Dermis microvascular lymphatic vessel endothelial cell (primary cell): ENCODE data around the gene CCDC152. TPM values are rescaled to one million over a fixed set of nuclear protein-coding genes. Genes with fewer than 3 reads are reported as not detected.
"Not testable (repeated sequence)": the region's sequence is repeated elsewhere in the genome, so short reads cannot be mapped to it uniquely, and the experiment has no call there.

Experiments
- DNase-seq, 2 donors: peaks; one replicate each; pipeline versions ENCODE4 v3.0.0 to v3.0.0-alpha.2; 2010; ENCODE audit warnings: low read depth in 2 of 2
- total RNA-seq: library from RNA; depleted of rRNA; stranded (reverse); fragments of >200 nt; gene quantifications from 2 replicates; pipeline ENCODE4 v1.2.1, GENCODE V29; 2014

CCDC152 gene, protein sequence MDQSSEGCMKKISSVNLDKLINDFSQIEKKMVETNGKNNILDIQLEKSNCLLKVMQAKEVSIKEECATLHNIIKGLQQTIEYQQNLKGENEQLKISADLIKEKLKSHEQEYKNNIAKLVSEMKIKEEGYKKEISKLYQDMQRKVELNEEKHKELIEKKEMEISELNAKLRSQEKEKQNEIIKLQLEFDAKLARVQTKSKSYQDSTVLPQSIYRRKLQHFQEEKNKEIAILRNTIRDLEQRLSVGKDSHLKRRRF
- total RNA-seq, result 0.13 and 0.26 TPM in 2 replicates

DNA sequence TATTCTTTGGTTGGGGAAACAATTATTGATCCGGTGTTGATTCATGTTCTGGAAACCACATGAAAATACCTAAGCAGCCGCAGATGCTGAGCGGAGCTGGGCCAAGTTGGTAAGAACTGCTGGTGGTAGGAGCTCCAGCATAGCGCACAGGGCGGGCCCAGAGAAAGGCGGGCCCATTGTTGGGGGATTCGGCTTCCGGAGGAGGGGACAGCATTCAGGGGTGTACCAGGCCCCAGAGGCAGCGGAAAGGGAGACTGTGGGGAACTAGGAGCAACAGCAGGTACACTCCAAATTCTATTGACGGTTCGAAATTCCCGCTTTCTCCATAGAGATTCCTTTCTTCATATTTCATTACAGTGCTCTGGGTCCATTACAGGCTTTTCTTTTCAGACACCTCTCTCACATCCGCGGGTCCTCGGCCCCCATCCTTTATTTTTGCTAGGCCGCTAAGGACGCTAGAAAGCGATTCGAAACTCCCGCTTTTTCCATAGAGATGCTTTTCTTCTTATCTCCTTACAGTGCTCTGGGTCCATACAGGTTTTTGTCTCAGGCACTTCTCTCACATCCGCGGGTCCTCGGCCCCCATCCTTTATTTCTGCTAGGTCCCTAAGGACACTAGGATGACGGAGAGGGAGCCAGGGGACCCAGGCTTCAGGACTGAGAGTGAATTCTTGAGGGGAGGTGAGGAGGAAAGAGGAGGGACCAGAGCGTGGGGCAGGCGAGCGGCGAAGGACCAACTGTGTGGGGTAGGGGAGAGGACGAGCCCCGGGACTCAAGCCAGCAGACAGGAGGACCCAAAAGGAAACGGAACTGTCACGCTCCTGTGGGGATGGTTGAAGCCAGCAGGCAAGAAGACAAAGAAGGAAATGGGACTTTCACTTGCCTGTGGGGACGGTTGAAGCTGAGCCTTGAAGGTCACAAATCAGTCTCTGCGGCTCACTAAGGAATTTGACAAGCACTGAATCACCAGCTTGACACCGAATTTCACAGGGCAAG, at the start of gene CCDC152:
Gene CCDC152 (plus strand): TSS at position 213 of the 996 bp plus-strand sequence. CDS start 2,304 bp downstream, outside the sequence.
- DNase-seq, result peak in 1 of 2 donors; percentile 3

DNA sequence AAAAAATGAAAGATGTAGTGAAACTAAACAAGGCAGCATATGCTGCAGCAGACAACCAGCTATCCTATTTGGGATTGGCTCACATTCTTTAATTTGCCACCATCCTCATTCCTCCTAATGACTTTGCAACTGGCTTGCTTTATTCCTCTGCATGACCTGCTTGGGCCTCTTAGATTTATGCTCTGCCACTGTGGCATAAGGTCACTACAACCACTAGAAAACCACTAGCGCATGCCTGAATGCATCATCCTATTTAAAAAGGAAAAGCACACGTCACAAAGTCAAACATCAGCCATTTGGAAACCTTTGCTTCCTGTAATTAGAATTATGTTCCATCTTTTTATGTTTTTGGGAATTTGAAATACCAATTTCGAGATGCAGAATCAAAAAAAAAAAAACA, 40.8 kb upstream of the CCDC152 start:
- DNase-seq, result no peak

DNA sequence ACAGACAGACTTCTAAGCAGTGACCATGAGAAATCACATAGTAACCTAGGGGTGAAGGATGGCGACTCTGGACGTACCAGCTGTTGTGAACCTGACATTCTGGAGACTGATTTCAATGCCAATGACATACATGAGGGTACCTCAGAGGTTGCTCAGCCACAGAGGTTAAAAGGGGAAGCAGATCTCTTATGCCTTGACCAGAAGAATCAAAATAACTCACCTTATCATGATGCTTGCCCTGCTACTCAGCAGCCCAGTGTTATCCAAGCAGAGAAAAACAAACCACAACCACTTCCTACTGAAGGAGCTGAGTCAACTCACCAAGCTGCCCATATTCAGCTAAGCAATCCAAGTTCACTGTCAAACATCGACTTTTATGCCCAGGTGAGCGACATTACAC, 38.0 kb upstream of the CCDC152 start:
- DNase-seq, result no peak

DNA sequence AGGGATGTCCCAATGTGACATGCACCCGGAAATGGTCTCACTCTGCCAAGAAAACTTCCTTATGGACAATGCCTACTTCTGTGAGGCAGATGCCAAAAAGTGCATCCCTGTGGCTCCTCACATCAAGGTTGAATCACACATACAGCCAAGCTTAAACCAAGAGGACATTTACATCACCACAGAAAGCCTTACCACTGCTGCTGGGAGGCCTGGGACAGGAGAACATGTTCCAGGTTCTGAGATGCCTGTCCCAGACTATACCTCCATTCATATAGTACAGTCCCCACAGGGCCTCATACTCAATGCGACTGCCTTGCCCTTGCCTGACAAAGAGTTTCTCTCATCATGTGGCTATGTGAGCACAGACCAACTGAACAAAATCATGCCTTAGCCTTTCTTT, 37.6 kb upstream of the CCDC152 start:
- DNase-seq, result no peak

DNA sequence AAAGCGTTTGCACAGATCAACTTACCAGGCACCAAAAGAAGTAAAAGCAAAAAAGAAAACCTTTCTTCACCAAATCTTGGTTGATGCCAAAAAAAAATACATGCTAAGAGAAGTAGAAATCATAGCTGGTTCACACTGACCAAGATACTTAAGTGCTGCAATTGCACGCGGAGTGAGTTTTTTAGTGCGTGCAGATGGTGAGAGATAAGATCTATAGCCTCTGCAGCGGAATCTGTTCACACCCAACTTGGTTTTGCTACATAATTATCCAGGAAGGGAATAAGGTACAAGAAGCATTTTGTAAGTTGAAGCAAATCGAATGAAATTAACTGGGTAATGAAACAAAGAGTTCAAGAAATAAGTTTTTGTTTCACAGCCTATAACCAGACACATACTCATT, 36.4 kb upstream of the CCDC152 start:
- DNase-seq, result no peak

DNA sequence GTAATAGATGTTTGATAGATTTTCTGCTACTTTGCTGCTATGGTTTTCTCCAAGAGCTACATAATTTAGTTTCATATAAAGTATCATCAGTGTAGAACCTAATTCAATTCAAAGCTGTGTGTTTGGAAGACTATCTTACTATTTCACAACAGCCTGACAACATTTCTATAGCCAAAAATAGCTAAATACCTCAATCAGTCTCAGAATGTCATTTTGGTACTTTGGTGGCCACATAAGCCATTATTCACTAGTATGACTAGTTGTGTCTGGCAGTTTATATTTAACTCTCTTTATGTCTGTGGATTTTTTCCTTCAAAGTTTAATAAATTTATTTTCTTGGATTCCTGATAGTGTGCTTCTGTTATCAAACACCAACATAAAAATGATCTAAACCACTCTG, 35.1 kb upstream of the CCDC152 start:
- no peak for DNase-seq

DNA sequence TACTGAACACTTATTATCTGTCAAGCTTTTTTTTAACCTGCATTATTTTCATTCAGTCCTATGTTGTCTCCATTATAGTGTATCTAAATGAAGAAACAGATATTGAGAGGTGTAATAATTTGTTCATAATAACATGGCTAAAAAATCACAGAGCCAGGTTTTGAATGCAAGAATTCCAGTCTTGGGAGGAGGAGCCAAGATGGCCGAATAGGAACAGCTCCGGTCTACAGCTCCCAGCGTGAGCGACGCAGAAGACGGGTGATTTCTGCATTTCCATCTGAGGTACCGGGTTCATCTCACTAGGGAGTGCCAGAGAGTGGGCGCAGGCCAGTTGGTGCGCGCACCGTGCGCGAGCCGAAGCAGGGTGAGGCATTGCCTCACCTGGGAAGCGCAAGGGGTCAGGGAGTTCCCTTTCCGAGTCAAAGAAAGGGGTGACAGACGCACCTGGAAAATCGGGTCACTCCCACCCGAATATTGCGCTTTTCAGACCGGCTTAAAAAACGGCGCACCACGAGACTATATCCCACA, 22.0 kb upstream of the CCDC152 start:
- DNase-seq, result not testable (repeated sequence)

DNA sequence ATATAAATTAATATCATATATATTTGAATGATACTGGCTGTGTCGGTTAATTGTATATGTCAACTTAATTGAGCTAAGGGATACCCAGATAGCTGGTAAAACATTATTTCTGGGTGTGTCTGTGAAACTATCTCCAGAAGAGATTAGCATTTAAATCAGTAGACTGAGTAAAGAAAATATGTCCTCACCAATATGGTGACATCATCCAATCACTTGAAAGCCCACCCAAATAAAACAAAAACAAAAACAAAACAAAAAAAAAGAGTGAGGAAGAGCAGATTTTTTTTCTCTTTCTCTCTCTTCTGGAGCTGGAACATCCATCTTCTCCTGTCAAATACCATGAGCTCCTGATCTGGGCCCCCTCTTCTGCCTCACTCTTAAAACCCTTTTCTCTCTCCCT, 15.7 kb upstream of the CCDC152 start:
- no peak for DNase-seq

DNA sequence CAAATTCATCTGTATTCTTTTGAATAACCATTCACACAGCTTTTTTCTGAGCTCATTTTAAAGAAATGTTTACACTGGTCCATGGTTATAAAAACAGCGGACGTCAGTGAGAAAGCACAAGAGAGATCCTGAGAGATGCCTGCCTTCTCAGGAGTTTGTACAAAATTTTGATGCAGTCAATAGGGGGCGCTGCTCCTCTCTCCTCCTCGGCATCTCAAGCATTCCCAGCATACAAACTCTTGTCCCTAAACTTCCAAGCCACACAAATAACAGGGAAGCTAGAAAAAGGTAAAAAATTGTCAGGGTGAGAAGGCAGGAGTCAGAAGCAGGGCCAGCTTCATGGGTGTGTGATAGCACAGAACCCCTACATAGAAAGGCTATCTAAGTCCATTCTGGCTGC, 11.2 kb upstream of the CCDC152 start:
- DNase-seq, result peak in 1 of 2 donors; percentile 5

DNA sequence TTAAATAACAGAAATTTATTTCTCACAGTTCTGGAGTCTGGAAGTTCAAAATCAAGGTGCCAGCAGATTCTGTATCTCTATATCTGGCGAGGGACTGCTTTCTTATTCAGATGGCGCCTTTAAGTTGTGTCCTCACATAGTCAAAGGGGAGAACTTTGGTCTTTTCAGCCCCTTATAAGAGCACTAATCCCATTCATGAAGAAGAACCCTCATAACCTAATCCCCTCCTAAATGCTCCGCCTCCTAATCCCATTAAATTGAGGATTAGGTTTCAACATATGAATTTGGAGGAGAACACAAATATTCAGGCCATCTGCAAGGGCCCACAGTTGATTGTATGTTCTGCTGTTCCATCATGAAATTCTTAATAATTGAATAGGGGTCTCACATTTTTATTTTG, 10.8 kb upstream of the CCDC152 start:
- no peak for DNase-seq

DNA sequence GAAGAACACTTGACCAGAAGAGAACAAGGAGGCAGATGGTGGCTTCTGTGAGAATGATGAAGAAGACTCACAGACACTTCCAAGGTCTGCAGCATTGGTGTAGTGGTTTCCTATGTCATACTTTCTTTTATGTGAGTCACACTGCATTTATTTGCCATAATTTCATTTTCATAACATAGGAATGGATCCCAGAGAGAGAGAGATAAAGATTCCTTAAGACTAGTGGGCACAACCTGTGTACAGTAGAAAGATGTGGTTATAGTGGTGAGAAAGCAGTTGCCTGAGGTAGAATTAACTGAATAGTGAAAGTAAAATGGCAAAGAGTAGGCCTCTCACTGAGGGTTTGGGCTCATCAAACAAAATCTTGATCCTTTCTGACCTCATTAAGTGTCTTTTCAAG, 7.6 kb upstream of the CCDC152 start:
- DNase-seq, result no peak

DNA sequence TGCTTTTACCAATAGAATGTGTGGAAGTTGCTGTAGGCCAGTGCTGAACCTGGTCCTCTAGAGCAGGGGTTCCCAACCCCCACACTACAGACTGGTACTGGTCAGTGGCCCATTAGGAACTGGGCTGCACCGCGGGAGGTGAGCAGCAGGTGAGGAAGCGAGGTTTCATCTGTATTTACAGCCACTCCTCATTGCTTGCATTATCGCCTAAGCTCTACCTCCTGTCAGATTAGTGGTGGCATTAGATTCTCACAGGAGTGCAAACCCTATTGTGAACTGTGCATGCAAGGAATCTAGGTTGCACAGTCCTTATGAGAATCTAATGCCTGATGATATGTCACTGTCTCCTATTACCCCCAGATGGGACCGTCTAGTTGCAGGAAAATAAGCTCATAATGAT, 6.1 kb upstream of the CCDC152 start:
- no peak for DNase-seq

DNA sequence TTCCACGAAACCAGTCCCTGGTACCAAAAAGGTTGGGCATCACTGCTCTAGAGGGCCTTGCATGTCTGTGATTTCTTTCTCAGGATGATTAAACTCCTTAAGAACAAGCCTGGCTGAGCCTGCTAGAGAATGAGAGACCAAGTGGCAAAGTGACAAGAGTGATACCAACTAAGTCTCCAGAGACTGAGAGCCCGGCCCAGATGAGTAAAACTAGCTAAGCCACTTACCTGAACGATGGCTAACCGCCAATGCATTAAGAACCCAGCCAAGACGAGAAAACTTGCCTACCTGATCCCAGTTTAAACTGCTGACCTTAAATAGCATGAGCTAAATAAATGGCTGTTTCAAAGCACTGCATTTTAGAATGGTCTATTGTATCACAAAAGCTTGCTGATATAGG, 5.6 kb upstream of the CCDC152 start:
- DNase-seq, result no peak

DNA sequence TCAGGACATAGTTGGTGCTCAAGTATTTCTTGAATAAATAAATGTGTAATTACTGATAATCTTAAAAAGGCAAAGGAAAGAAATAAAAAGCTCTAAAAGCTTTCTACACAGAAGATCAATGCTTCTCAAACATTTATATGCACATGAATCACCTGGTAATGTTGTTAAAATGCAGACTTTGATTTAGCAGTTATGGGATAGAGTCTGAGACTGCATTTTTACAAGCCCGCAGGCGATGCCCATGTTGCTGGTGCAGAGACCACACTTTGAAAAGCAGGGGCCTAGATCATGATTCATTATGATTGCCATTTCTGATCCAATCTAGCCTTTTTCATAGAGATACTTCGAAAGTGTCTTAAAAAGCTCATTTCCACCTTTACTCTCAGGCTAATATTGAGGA, 3.5 kb upstream of the CCDC152 start:
- DNase-seq, result no peak

DNA sequence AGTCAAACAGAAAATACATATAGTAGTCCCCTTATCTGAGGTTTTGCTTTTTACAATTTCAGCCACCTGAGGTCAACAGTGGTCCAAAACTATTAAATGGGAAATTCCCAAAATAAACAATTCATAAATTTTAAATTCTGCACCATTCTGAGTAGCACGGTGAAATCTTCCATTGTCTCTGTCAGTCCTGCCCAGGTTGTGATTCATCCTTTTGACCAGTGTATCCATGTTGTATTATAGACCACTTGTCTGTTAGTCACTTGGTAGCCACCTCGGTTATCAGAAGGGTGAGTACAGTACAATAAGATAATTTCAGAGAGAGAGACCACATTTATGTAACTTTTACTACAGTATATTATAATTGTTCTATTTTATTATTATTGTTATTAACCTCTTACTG, 2.8 kb downstream of the CCDC152 start:
- DNase-seq, result peak; percentile 11 to 76

DNA sequence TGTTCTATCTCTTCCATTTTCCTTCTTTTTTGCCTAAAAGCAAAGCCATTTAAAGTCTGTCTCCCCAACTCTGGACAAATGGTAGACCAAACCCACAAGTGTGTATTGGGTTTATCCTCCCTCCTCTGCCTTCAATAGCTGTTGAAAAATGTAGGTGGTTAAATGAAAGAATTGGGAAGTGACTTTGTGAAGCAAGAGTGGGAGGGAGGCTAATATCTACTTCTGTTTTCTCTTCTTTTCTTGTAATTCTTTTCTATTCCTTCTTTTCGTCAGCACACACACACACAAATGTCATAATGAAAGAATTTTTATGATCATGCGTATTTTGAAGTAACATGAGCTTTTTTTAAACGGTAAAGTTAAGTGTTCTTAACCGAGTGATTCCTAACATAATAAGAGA, 3.8 kb downstream of the CCDC152 start:
- DNase-seq, result no peak

DNA sequence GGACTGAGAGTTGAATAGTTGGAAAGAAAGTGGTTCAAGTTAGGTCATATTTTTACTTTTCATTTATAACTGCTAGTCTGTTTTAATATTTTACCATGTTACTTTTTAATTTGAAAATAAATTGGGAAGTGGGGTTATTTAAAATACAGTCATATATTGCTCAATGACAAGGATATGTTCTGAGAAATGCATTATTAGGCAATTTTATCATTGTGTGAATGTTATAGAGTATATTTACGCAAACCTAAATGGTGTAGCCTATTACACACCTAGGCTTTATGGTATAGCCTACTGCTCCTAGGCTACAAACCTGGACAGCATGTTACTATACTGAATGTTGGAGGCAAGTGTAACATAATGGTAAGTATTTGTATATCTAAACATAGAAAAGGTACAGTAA, 5.2 kb downstream of the CCDC152 start:
- no peak for DNase-seq

DNA sequence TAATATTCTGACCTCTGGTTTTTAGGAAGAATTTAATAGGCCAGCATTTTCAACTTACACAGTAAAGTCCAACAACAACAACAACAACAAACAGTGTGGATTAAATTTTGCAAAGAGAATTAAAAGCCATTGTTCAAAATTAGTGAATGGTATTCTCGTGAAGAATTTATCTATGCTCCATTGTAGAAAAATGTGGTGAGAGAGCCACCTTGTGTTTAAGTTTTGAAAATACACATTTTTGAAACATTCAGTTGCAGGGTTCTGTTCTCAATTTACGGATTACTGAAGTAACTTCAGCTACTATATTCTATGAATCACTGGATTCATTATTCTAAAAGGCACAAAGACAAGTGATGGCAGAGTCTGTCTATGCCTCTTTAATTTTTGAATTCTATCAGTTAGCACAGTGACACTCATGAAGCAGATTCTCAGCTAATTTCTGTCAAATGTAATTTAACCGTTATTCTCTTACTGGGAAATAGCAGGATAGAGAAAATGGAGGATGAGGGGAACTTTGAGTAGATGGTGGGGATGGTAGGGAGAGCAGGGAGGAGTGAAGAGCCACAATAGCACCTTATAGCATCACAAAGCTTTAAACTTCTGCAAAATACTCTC, 11.0 kb downstream of the CCDC152 start:
- DNase-seq, result peak; percentile 18 to 35

DNA sequence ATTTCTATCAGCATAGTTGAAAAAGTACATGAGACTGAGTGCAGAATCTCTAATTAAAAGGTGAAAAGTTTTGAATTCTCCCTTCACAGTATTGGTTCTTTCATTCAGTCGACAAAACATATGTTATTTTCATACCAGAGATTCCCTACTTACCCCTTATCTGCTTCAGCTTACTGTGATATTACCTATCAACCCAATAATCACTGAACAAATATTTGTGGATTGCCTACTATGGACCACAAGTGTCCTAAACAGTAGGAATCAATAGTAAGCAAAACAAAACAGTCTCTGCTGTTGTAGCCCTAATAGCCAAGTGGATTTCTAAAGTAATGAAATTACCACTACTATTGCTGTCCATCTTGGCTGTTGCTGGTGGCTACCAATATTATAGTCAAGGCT, 11.5 kb downstream of the CCDC152 start:
- no peak for DNase-seq

DNA sequence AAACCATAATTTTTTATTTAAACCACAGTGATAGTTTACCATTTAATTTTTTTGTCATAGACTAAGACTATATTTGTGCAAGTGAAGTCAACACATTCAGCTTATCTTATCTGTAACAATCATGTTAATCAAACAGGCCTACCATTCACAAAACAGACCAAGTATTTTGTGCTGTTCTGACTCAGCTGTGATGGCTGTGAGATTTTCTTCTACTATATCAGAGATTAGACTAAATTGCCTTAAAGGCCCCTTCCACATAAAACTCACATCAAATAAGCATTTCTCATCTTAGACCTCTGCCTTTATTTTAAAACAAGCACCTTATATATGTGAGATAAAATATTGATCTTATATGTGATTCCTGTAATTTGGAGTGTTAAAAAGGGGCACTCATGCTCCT, 13.4 kb downstream of the CCDC152 start:
- no peak for DNase-seq

DNA sequence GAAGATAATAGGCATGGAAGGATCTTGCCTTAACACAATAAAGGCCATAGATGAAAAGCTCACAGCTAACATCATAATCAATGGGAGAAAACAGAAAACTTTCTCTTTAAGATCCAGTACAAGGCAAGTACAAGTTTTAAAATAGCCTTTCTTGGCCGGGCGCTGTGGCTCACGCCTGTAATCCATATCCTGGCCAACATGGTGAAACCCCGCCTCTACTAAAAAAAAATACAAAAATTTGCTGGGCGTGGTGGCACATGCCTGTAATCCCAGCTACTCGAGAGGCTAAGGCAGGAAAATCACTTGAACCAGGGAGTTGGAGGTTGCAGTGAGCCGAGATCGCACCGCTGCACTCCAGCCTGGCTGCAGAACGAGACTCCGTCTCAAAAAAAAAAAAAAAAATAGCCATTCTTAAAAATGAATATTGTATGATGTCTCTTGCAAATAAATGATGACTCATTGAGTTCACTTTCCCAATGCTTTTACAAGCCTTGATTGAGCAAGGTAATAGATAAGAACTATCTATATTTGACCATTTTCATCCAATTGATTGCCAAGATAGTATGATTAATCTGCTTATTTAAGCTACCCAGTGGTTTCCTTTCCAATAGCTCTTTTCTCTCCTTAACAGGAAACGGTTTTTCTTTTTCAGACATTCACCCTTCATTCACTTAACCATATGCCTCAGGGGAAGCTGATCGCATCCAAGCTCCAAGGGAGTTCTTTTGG, 15.8 kb downstream of the CCDC152 start:
- no peak for DNase-seq
